GM21526 (cell line): ENCODE results near the gene TMEM130.
"Not testable (repeated sequence)": the region's sequence is repeated elsewhere in the genome, so short reads cannot be mapped to it uniquely, and the experiment has no call there.

Experiments used
- ATAC-seq: cut with Tn5 transposase; IDR thresholded peaks from one replicate; pipeline ENCODE4 v1.9.1; 2021; ENCODE audit warnings: moderate library complexity; ENCODE audit not compliant: unreplicated experiment, low FRiP score

TMEM130 gene

GRCh38 chr7:98878365-98879197, 8.8 kb upstream of the TMEM130 start, which contains the start of gene TRRAP:
Gene TRRAP (plus strand): TSS chr7:98878532. CDS start chr7:98881151, 2,619 bp downstream.
- peak; percentile 61 for ATAC-seq

GRCh38 chr7:98877692-98878364, 8.0 kb upstream of the TMEM130 start:
- no peak for ATAC-seq

- no peak for ATAC-seq
These were observed 7.3 kb upstream of the TMEM130 start for GRCh38 chr7:98877146-98877545.

GRCh38 chr7:98875501-98875900, 5.7 kb upstream of the TMEM130 start:
- no peak for ATAC-seq

GRCh38 chr7:98874942-98875341, 5.1 kb upstream of the TMEM130 start:
- ATAC-seq, result no peak

- not testable (repeated sequence) for ATAC-seq
These were observed 3.8 kb upstream of the TMEM130 start for GRCh38 chr7:98873610-98874009.

GRCh38 chr7:98872328-98872924, 2.6 kb upstream of the TMEM130 start:
- ATAC-seq, result no peak

- ATAC-seq, result no peak
These were observed 1.1 kb upstream of the TMEM130 start for GRCh38 chr7:98870807-98871491.

- no peak for ATAC-seq
These were observed 372 bp upstream of the TMEM130 start for GRCh38 chr7:98870121-98870651.

- ATAC-seq, result no peak
These were observed 702 bp downstream of the TMEM130 start for GRCh38 chr7:98869027-98869596.

GRCh38 chr7:98868450-98868849, 1.4 kb downstream of the TMEM130 start:
- no peak for ATAC-seq

- ATAC-seq, result no peak
These were observed 3.0 kb downstream of the TMEM130 start for GRCh38 chr7:98866765-98867164.

GRCh38 chr7:98866351-98866750, 3.5 kb downstream of the TMEM130 start:
- ATAC-seq, result no peak

GRCh38 chr7:98864731-98865453, 4.9 kb downstream of the TMEM130 start:
- no peak for ATAC-seq

- ATAC-seq, result no peak
These were observed 6.2 kb downstream of the TMEM130 start for GRCh38 chr7:98863601-98864000.

- ATAC-seq, result no peak
These were observed 6.9 kb downstream of the TMEM130 start for GRCh38 chr7:98862716-98863420.

- ATAC-seq, result no peak
These were observed 7.6 kb downstream of the TMEM130 start for GRCh38 chr7:98862203-98862602.

GRCh38 chr7:98860071-98860470, 9.7 kb downstream of the TMEM130 start:
- no peak for ATAC-seq
